GM12878 (cell line): ENCODE data around the gene ANO7. TPM values are rescaled to one million over a fixed set of nuclear protein-coding genes. Genes with fewer than 3 reads are reported as not detected.

Experiments used
- ATAC-seq: fragments of 200-7000 bp; cut with Tn5 transposase; 3 replicates; pipeline ENCODE4 v1.9.1; 2020; ENCODE audit warnings: mild to moderate bottlenecking, moderate library complexity
- BruUV-seq: library from RNA; stranded (reverse); fragments of 400-500 nt; replicated peaks from 2 replicates; lab custom pipeline; 2021; lab: Mats Ljungman, UMichigan
- CTCF ChIA-PET: fragments of 300-600 bp; sonication (Branson Sonifier 250); formaldehyde crosslinking; extraction: SDS; loops from one replicate; lab custom pipeline; 2021; ENCODE audit warnings: inconsistent platforms; lab: Yijun Ruan, JAX
- POLR2A ChIA-PET: fragments of 350-600 bp; formaldehyde crosslinking; extraction: SDS; loops from one replicate; lab custom pipeline; 2021; ENCODE audit warnings: inconsistent platforms; lab: Charles Lee
- RAD21 ChIA-PET: fragments of 300-600 bp; sonication (Branson Sonifier 250); formaldehyde crosslinking; loops from one replicate; lab custom pipeline; 2023; ENCODE audit warnings: antibody characterized with exemption; ENCODE audit not compliant: unreplicated experiment; lab: Charles Lee
- SMC1A ChIA-PET: fragments of 300-600 bp; sonication (Branson Sonifier 250); formaldehyde crosslinking; loops from one replicate; lab custom pipeline; 2023; ENCODE audit not compliant: unreplicated experiment, uncharacterized antibody; lab: Charles Lee
- DNase-seq: peaks from one replicate; pipeline ENCODE4 v3.0.0-alpha.2; 2011; ENCODE audit warnings: low read depth, low spot score
- FAIRE-seq: peaks from 3 replicates; lab custom pipeline; 2011; peaks lifted over from hg19 to GRCh38; lab: Jason Lieb, UNC
- H2AFZ ChIP-seq: 2 replicates; pipeline ENCODE4 v1.6.0; 2011; ENCODE audit warnings: low read depth, low read length, control low read depth; ENCODE audit not compliant: control insufficient read depth
- H3K27ac ChIP-seq: 2 replicates; pipeline ENCODE4 v1.5.1; 2011; ENCODE audit warnings: control low read depth; ENCODE audit not compliant: control insufficient read depth, insufficient read depth
- H3K27me3 ChIP-seq, 2 experiments: replicated peaks in 1 of 2; 2 replicates each; pipeline versions ENCODE4 v1.6.0 to v1.6.1; 2011; ENCODE audit warnings: low read length in 1 of 2; ENCODE audit not compliant: control insufficient read depth in 2 of 2, insufficient read depth in 2 of 2
- H3K36me3 ChIP-seq, 2 experiments: 2 replicates each; pipeline ENCODE4 v1.5.1; 2011; ENCODE audit warnings: low read length in 1 of 2; ENCODE audit not compliant: control insufficient read depth in 2 of 2, insufficient read depth in 2 of 2
- H3K4me1 ChIP-seq: 2 replicates; pipeline ENCODE4 v1.6.1; 2011; ENCODE audit warnings: mild to moderate bottlenecking, low read length, moderate library complexity, mixed read lengths; ENCODE audit not compliant: control insufficient read depth, insufficient read depth
- H3K4me2 ChIP-seq: 2 replicates; pipeline ENCODE4 v1.6.0; 2011; ENCODE audit warnings: control low read depth; ENCODE audit not compliant: control insufficient read depth, insufficient read depth
- H3K4me3 ChIP-seq: fragments of 200-600 bp; sonication (generic); 2 replicates; pipeline ENCODE4 v1.5.1; 2016
- H3K79me2 ChIP-seq: 2 replicates; pipeline ENCODE4 v1.6.0; 2011; ENCODE audit warnings: low read length; ENCODE audit not compliant: control insufficient read depth, insufficient read depth
- H3K9ac ChIP-seq: 2 replicates; pipeline ENCODE4 v1.8.0; 2011; ENCODE audit warnings: low read length, control low read depth, mixed read lengths; ENCODE audit not compliant: control insufficient read depth, insufficient read depth
- H3K9me3 ChIP-seq: replicated peaks from 3 replicates; pipeline ENCODE4 v1.5.1; 2011; ENCODE audit warnings: mild to moderate bottlenecking, low read length; ENCODE audit not compliant: control insufficient read depth, insufficient read depth
- H4K20me1 ChIP-seq: 2 replicates; pipeline ENCODE4 v1.6.0; 2011; ENCODE audit not compliant: control insufficient read depth, insufficient read depth
- CEBPB ChIP-seq, 2 experiments: fragments of 150-350 bp in 1 of 2; IDR thresholded peaks; 2 replicates each; pipeline ENCODE4 v1.6.1; 2012 to 2014; ENCODE audit warnings: low read depth in 2 of 2, low read length in 2 of 2, borderline replicate concordance in 1 of 2, inconsistent platforms in 1 of 2
- EGR1 ChIP-seq, 2 experiments: IDR thresholded peaks; 1 replicate in 1 of 2; 2 replicates in 1 of 2; pipeline ENCODE4 v1.6.1; 2011 to 2012; ENCODE audit warnings: low read depth in 2 of 2, low read length in 2 of 2, borderline replicate concordance in 1 of 2, mild to moderate bottlenecking in 1 of 2, moderate library complexity in 1 of 2
- IKZF2 ChIP-seq, 2 experiments: fragments of 450-650 bp; IDR thresholded peaks; 2 replicates each; pipeline ENCODE4 v1.6.1; 2017; ENCODE audit warnings: mild to moderate bottlenecking in 2 of 2, moderate library complexity in 2 of 2
- MTA3 ChIP-seq: IDR thresholded peaks from 2 replicates; pipeline ENCODE4 v1.6.1; 2012; ENCODE audit warnings: low read length, inconsistent platforms, borderline replicate concordance
- POLR2AphosphoS2 ChIP-seq: IDR thresholded peaks from 2 replicates; pipeline ENCODE4 v1.6.1; 2011; ENCODE audit warnings: low read depth, mild to moderate bottlenecking, low read length, improper control_type of control experiment, moderate library complexity
- POLR2AphosphoS5 ChIP-seq: IDR thresholded peaks from 2 replicates; pipeline ENCODE4 v1.6.1; 2011; ENCODE audit warnings: mild to moderate bottlenecking, low read length, inconsistent platforms
- SIX5 ChIP-seq: IDR thresholded peaks from 2 replicates; pipeline ENCODE4 v1.6.1; 2011; ENCODE audit warnings: mild to moderate bottlenecking, low read depth, low read length, moderate library complexity; ENCODE audit not compliant: severe bottlenecking
- WGBS: methylation state at CpG from one replicate; pipeline ENCODE4 v1.1.6; 2016; ENCODE audit warnings: low lambda C conversion rate; ENCODE audit not compliant: insufficient replicate concordance, insufficient coverage; ENCODE audit errors: missing lambda C conversion rate; 5-methylcytosine and 5-hydroxymethylcytosine counted together
- in situ Hi-C: fragments of 300-500 bp; cut with MboI; formaldehyde crosslinking; loops from 9 replicates; pipeline ENCODE4 v1.14.3; 2018; ENCODE audit warnings: mixed read lengths
- intact Hi-C: fragments of 100-400 bp; cut with micrococcal nuclease; formaldehyde crosslinking; loops from one replicate; pipeline ENCODE4 v1.14.2; 2022; ENCODE audit not compliant: unreplicated experiment
- polyA plus RNA-seq, 11 experiments: library from polyadenylated mRNA; depleted of rRNA in 4 of 11; unstranded in 6 of 11; stranded (reverse) in 5 of 11; fragments of >200 nt; fragmentation: Nextera tagmentation in 4 of 11; fragmentation: Illumina TruSeq in 1 of 11; extraction: Ambion mirVana in 4 of 11; extraction: Trizol in 1 of 11; gene quantifications; 1 replicate in 1 of 11; 2 replicates in 10 of 11; pipeline versions ENCODE4 v1.2.1 to v1.2.3, GENCODE V29; 2011 to 2016; ENCODE audit warnings: inconsistent platforms in 2 of 11, missing spikeins in 2 of 11, low read depth in 1 of 11
- total RNA-seq, 4 experiments: library from RNA; depleted of rRNA in 3 of 4; stranded (reverse); fragments of >200 nt in 3 of 4; fragmentation: Illumina TruSeq in 1 of 4; extraction: Trizol in 1 of 4; gene quantifications; 2 replicates each; pipeline versions ENCODE4 v1.2.1 to v1.2.3, GENCODE V29; 2013 to 2021
- TF ChIP-seq, protein P1 (sequence below): fragments of 450-650 bp; IDR thresholded peaks from 2 replicates; pipeline ENCODE4 v1.6.1; 2018; ENCODE audit warnings: mild to moderate bottlenecking, low read depth, moderate library complexity; ENCODE audit not compliant: partially characterized antibody

The ANO7 gene
- total and polyA plus RNA-seq, 10 of the 15 experiments (the other 5 are each of a cell fraction or from before 2014, with no cell fraction given) = 0.08 to 1.4 (median 0.44) TPM

DNA sequence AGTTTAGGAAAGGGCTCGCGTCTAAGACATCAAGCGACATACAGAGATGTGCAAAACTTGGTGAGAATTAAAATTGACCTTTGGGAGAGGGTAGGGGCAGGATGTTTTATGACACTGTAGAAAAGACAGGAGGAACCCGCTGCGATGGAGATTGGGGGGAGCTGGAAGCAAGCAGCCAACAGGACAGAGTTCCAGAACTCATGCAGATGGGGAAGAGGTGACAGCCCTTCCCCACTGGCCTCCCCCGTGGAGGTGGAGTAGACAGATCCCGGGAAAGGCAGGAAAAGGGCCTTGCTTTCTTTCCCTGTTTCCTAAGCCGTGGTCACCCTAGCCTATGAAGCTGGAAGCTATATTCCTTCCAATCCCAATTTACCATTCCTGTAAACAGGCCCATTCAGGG, 39.1 kb downstream of the ANO7 start (continued):
- TF ChIP-seq CEBPB (IDR thresholded peaks at IDR 0.05; ENCODE audit: borderline replicate concordance in 1 of 2, low read depth in 2 of 2, low read length in 2 of 2) = no peak
- TF ChIP-seq, protein P1, sequence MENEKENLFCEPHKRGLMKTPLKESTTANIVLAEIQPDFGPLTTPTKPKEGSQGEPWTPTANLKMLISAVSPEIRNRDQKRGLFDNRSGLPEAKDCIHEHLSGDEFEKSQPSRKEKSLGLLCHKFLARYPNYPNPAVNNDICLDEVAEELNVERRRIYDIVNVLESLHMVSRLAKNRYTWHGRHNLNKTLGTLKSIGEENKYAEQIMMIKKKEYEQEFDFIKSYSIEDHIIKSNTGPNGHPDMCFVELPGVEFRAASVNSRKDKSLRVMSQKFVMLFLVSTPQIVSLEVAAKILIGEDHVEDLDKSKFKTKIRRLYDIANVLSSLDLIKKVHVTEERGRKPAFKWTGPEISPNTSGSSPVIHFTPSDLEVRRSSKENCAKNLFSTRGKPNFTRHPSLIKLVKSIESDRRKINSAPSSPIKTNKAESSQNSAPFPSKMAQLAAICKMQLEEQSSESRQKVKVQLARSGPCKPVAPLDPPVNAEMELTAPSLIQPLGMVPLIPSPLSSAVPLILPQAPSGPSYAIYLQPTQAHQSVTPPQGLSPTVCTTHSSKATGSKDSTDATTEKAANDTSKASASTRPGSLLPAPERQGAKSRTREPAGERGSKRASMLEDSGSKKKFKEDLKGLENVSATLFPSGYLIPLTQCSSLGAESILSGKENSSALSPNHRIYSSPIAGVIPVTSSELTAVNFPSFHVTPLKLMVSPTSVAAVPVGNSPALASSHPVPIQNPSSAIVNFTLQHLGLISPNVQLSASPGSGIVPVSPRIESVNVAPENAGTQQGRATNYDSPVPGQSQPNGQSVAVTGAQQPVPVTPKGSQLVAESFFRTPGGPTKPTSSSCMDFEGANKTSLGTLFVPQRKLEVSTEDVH = no peak
- no peak for TF ChIP-seq SIX5

DNA sequence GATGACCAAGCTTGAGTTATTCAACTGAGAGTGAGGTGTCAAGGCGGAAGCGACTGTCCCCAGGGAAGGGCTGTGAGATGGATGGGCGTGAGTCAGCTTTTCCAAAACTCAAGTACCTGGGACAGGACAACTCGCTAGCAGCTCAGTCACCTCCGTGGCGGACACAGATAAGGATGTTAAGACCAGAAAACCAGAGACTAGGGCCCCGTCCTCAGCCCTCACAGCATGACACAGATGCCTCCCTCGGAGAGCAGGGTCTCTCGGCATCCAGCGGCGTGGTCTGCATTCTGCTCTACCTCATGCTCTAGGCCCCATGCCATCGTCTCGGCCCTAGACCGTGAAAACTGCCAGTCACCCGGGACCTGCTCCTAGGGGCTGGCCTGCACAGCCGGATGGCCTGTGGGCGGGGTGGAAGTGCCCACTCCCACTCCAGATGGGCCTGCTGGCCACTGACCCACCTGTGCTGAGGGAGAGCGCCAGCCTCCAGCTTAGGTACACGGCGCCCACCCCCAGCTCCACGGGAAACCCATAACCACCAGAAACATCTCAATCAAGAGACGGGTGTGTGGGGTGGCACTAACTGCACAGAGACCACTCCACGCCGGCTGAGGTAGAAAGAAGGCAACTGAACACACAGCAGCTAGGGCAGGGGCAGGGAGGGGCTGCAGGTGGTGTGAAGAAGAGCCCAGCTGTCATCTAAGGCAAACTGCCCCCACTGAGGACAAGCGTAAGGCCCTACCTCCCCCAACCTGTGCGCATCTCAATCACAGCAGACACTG, 39.8 kb downstream of the ANO7 start:
- Histone ChIP-seq H3K36me3 (peaks cover 30 to 40% of the 10 kb centered on the region in 2 experiments), H3K9ac (no peak overlapping the region), H2AFZ (no peak overlapping the region), H3K79me2 (no peaks in the 10 kb centered on the region), H3K9me3 (no peaks in the 10 kb centered on the region), H4K20me1 (no peaks in the 10 kb centered on the region), H3K27me3 (no peaks in the 10 kb centered on the region), H3K4me2 (no peak overlapping the region), H3K27ac (no peak overlapping the region), H3K4me3 (no peak overlapping the region), H3K4me1 (no peaks in the 10 kb centered on the region)
- DNase-seq (no peak), FAIRE-seq (no peak), ATAC-seq (no peak)
- RAD21 ChIA-PET = no interaction called here
- no TSS peak for BruUV-seq
- SMC1A ChIA-PET = no interaction called here
- intact Hi-C loops = no loop called here
- TF ChIP-seq EGR1 (IDR thresholded peaks at IDR 0.05; ENCODE audit: borderline replicate concordance in 1 of 2, low read depth in 2 of 2, low read length in 2 of 2) (no peak), IKZF2 (IDR thresholded peaks at IDR 0.05) (no peak), POLR2AphosphoS5 (peak; percentile 27; the same call in 1 of the 2 replicates), POLR2AphosphoS2 (peak; percentile 17; the same call in 1 of the 2 replicates), MTA3 (no peak)
- in situ Hi-C loops = no loop called here
- 91% methylated on average over 26 of the region's 26 CpGs for WGBS
- POLR2A ChIA-PET = no interaction called here
- CTCF ChIA-PET = no interaction called here
